Activated T-cell treated with anti-CD3 and anti-CD28 coated beads, Interleukin-2, amount 50 U/mL, for 1 hour (primary cell): ENCODE results near the gene DGLUCY.
"Not testable (repeated sequence)": the region's sequence is repeated elsewhere in the genome, so short reads cannot be mapped to it uniquely, and the experiment has no call there.

Experiments used
- DNase-seq: peaks from one replicate; pipeline ENCODE4 v3.0.0-alpha.2; 2020

The DGLUCY gene

DNA sequence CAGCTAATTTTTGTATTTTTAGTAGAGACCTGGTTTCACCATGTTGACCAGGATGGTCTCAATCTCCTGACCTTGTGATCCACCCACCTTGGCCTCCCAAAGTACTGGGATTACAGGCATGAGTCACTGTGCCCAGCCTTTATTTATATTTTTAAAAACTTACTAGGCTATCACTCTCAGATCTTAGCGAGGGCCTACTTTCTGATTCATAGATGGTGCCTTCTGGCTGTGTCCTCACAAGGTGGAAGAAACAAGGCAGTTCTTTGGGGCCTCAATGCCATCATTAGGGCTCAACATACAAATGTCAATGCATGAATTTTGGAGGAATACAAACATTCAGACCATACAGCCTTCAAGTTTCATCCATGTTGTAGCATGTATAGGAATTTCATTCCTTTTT lies 2.4 kb upstream of the DGLUCY start:
- DNase-seq, result no peak

- DNase-seq, result no peak
Observed at GRCh38 chr14:91112194-91112593, 1.7 kb upstream of the DGLUCY start.

GRCh38 chr14:91114079-91115065 lies 499 bp downstream of the DGLUCY start:
- DNase-seq, result peak; percentile 63

GRCh38 chr14:91115986-91116770 lies 2.3 kb downstream of the DGLUCY start:
- DNase-seq, result no peak

DNA sequence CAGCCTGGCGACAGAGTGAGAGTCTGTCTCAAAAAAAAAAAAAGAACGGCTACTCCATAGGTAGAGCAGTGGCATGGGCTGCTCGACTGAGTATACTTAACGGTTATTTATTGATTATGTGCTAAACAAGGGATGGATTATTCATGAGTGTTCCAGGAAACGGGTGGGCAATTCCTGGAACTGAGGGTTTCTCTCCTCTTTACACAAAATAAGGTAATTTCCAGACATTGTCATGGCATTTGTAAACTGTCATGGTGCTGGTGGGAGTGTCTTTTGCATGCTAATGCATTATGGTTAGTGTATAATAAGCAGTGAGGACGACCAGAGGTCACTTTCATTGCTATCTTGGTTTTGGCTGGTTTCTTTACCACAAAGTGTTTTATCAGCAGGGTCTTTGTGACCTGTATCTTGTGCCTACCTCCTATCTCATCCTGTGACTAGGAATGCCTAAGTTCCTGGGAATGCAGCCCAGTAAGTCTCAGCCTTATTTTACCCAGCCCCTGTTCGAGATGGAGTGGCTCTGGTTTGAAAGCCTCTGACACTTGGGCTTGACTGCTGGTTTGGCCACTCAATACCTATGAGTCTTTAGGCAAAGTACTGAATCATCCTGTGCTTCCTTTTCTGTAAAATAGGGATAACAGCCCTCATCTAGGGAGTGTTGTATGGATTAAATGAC lies 3.2 kb downstream of the DGLUCY start:
- DNase-seq, result no peak

GRCh38 chr14:91117960-91118359 lies 4.1 kb downstream of the DGLUCY start:
- no peak for DNase-seq

- no peak for DNase-seq
Observed at GRCh38 chr14:91118511-91119068, 4.7 kb downstream of the DGLUCY start.

DNA sequence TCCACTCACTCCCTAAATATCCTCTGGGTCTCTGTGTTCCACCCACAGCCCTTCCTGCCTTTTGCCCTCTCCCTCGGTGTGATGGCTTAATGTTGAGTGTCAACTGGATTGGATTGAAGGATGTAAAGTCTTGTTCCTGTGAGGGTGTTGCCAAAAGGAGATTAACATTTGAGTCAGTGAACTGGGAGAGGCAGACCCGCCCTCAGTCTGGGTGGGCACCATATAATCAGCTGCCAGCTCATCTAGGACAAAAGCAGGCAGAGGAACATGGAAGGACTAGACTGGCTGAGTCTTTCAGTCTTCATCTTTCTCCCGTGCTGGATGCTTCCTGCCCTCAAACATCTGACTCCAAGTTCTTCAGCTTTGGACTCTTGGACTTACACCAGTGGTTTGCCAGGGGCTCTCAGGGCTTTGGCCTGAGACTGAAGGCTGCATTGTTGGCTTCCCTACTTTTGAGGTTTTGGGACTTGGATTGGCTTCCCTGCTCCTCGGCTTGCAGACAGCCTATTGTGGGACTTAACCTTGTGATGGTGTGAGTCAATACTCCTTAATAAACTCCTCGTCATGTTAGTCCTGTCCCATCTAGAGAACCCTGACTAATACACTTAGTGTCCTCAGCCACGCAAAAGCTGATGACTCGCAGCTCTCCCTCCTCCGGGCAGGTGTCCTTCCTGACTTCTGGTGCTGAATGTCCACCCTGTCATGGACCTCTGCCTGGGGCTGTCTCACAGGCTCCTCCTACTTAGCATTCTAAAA lies 5.9 kb downstream of the DGLUCY start:
- DNase-seq, result no peak

DNA sequence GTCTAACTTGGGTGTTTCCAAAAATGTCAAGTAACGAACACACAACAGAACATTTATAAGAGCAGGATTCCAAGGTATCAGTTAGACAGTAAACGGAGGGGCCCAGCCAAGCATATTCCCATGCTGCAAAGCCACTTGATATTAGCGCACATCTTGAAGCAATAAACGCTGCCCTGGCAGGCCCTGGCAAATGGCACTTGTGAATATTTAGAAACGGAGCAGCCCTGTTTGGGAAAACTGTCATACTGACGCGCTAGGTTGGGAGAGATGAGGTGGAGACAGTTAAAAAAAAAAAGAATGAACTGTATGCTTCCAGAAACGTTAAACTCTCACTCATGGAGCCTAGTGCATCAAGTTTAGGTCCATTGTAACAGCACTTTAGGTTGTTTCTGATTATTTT lies 9.3 kb downstream of the DGLUCY start:
- no peak for DNase-seq

GRCh38 chr14:91124406-91125270 lies 10.8 kb downstream of the DGLUCY start:
- not testable (repeated sequence) for DNase-seq

DNA sequence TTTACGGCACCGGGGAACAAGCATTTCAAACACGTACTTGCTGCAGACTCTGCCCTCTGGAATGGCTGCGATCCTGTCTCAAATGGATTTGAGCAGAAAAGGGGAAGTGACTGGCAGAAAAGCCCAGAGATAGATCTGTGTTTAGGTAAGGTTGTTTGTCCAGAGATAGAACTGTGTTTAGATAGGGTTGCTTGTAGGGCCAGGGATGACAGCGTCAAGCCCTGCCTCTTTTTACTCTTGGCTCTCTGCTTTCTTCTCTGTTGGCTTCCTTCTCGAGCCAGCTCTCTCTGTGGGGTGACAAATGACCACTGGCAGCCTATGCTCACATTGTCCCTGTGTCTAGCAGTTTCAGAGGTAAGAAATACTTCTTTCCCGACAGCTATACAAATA lies 11.4 kb downstream of the DGLUCY start:
- DNase-seq, result no peak

DNA sequence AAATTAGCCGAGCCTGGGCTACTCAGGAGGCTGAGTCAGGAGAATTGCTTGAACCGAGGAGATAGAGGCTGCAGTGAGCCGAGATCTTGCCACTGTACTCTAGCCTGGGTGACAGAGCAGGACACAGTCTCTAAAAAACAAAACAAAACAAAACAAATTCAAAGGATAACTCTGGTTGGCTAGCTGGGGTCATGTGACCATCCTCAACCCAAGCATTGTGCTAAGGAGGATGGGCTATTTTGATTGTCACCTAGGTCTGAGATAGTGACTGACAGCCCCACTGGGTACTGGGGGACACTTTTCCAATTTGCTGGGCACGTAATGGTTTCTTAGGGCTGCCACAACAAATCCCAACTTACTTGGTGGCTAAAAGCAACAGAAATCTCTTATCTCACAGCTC lies 11.9 kb downstream of the DGLUCY start:
- no peak for DNase-seq

- DNase-seq, result no peak
Observed at GRCh38 chr14:91126761-91127160, 12.9 kb downstream of the DGLUCY start.

- DNase-seq, result no peak
Observed at GRCh38 chr14:91127401-91127801, 13.5 kb downstream of the DGLUCY start.

- DNase-seq, result no peak
Observed at GRCh38 chr14:91127924-91128323, 14.1 kb downstream of the DGLUCY start.

DNA sequence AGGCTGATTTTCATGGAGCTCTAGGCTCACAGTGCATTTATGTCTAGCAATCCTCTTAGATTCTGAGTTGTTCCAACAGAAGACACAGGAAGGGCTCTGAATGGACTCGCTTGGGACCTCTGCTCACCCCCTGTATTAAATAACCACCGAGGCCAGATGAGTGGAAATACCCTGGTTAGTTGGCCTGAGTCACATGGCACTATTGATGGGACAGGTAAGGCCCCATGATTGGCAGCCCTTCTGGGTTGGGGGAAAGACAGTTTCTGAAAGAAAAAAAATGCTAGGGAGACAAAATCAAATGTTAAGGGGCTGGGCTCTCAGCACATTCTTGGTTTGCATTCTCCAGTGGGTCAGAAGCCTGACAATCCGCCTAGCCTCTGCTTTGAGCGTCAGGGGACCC lies 14.8 kb downstream of the DGLUCY start:
- no peak for DNase-seq

DNA sequence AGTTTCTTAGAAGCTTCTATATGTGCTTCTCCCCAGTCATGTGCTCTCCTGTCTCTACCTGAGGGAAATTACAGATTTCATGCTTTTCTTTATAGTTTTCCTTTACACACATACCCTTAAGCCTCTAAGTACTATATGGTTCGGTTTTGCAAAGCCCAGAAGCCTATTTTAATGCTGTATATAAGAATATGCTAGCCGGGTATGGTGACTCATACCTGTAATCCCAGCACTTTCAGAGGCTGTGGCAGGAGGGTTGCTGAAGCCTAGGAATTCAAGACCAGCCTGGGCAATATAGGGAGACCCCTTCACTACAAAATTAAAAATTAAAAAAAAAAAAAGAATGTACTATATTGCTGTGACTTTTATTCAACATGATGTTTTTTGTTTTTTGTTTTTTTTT lies 15.4 kb downstream of the DGLUCY start:
- DNase-seq, result no peak

DNA sequence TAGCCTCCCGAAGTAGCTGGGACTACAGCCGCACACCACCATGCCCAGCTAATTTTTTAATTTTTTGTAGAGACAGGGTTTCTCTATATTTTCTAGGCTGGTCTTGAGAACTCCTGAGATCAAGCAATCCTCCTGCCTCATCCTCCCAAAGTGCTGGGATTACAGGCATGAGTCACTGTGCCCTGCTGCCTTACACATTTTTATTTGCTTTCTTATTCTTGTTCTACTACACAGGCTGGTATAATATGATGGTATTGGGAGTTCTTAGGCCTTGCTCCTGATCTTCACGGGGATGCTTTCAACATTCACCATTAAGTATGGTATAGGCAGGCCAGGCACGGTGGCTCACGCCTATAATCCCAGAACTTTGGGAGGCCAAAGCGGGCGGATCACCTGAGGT lies 21.2 kb downstream of the DGLUCY start:
- DNase-seq, result no peak

GRCh38 chr14:91138511-91139359 lies 24.9 kb downstream of the DGLUCY start:
- peak; percentile 28 for DNase-seq

DNA sequence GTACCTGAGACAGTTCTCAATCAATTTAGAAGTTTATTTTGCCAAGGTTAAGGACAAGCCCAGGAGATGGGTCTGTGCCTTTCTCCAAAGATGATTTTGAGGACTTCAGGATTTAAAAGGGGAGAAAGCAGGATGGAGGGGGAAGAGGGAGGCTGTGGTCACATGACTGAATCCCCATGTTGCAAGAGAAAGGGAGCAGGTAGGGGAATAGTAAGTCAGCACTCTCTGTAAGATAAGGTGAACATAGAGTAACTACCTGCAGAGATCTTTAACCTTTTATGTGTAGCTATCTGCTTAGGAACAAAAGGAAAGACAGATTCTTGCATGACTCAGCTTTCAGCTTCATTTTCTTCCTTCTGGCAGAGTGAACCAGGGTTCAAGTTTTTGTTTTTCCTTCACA lies 25.9 kb downstream of the DGLUCY start:
- no peak for DNase-seq
